ENCODE measurements around the gene PLXNA4.

GRCh38 chr7:132564849-132565248, 11.4 kb downstream of the PLXNA4 start:
- TF ChIP-seq POLR2A (IDR thresholded peaks at IDR 0.05), result no peak
- no peak for TF ChIP-seq EP300 (IDR thresholded peaks at IDR 0.05)
- no peak for TF ChIP-seq CTCF (IDR thresholded peaks at IDR 0.05)
- TF ChIP-seq POLR2AphosphoS5 (IDR thresholded peaks at IDR 0.05), result no peak

Data from gastroesophageal sphincter (tissue), 3 donors.